Measurements from ENCODE around the gene LILRB1.
"Not testable (repeated sequence)": the region's sequence is repeated elsewhere in the genome, so short reads cannot be mapped to it uniquely, and the experiment has no call there.

The LILRB1 gene

GRCh38 chr19:54662730-54663129 is 32.4 kb downstream of the LILRB1 start, which contains the start of gene LILRB4:
TSS of gene LILRB4 (plus strand) at chr19:54662985. CDS start at chr19:54663034, 49 bp downstream.
- DNase-seq (ENCODE audit: low read depth), result no peak

- DNase-seq (ENCODE audit: low read depth), result no peak
Measured at GRCh38 chr19:54665530-54665929, 35.2 kb downstream of the LILRB1 start.

GRCh38 chr19:54667217-54667616 is 36.9 kb downstream of the LILRB1 start:
- DNase-seq (ENCODE audit: low read depth), result no peak

- DNase-seq (ENCODE audit: low read depth), result no peak
Measured at GRCh38 chr19:54668353-54668752, 38.1 kb downstream of the LILRB1 start.

- no peak for DNase-seq (ENCODE audit: low read depth)
Measured at GRCh38 chr19:54670576-54671357, 40.5 kb downstream of the LILRB1 start.

GRCh38 chr19:54673222-54673621 is 42.9 kb downstream of the LILRB1 start:
- no peak for DNase-seq (ENCODE audit: low read depth)

- no peak for DNase-seq (ENCODE audit: low read depth)
Measured at GRCh38 chr19:54674021-54674617, 43.8 kb downstream of the LILRB1 start.

- not testable (repeated sequence) for DNase-seq (ENCODE audit: low read depth)
Measured at GRCh38 chr19:54676210-54676834, 46.0 kb downstream of the LILRB1 start.

- no peak for DNase-seq (ENCODE audit: low read depth)
Measured at GRCh38 chr19:54677217-54677616, 46.9 kb downstream of the LILRB1 start.

GRCh38 chr19:54681596-54681995 is 51.3 kb downstream of the LILRB1 start:
- DNase-seq (ENCODE audit: low read depth), result not testable (repeated sequence)

- no peak for DNase-seq (ENCODE audit: low read depth)
Measured at GRCh38 chr19:54682306-54682856, 52.1 kb downstream of the LILRB1 start.

- DNase-seq (ENCODE audit: low read depth), result no peak
Measured at GRCh38 chr19:54684527-54684926, 54.2 kb downstream of the LILRB1 start.

Data from T-helper 22 cell (primary cell).